B cell (primary cell): Measurements from ENCODE around the gene ANKRD49. TPM values are rescaled to one million over a fixed set of nuclear protein-coding genes. Genes with fewer than 3 reads are reported as not detected.

Experiments
- ATAC-seq: fragments of 200-7000 bp; cut with Tn5 transposase; one replicate; pipeline ENCODE4 v1.10.0; 2021; ENCODE audit warnings: low read depth, mild to moderate bottlenecking, moderate number of reproducible peaks, moderate library complexity
- CTCF ChIA-PET: fragments of 350-600 bp; sonication (Branson Sonifier 250); formaldehyde crosslinking; loops from one replicate; lab custom pipeline; 2021; ENCODE audit warnings: antibody characterized with exemption, inconsistent platforms; lab: Charles Lee
- POLR2A ChIA-PET: fragments of 350-600 bp; sonication (Branson Sonifier 250); formaldehyde crosslinking; loops from one replicate; lab custom pipeline; 2021; ENCODE audit warnings: antibody characterized with exemption; lab: Charles Lee
- DNase-seq: peaks from one replicate; pipeline ENCODE4 v3.0.0; 2013
- H2AFZ ChIP-seq: 2 replicates; pipeline ENCODE4 v1.6.1; 2012; ENCODE audit warnings: mild to moderate bottlenecking, low read depth, low read length; ENCODE audit not compliant: insufficient read depth, poor library complexity, severe bottlenecking
- H3K27ac ChIP-seq, 2 donors: 1 replicate in 1 of 2; 2 replicates in 1 of 2; pipeline ENCODE4 v1.5.1; 2012 to 2013; ENCODE audit warnings: low read length in 2 of 2, mild to moderate bottlenecking in 2 of 2, moderate library complexity in 1 of 2
- H3K27me3 ChIP-seq, 4 experiments: fragments of 200-600 bp in 1 of 4; sonication (generic) in 1 of 4; replicated peaks in 1 of 4; 1 replicate in 2 of 4; 2 replicates in 2 of 4; pipeline versions ENCODE4 v1.6.1 to v1.7.0; 2013 to 2016; ENCODE audit warnings: low read length in 3 of 4, mild to moderate bottlenecking in 2 of 4, mixed read lengths in 1 of 4, moderate library complexity in 1 of 4; ENCODE audit not compliant: insufficient read depth in 4 of 4, control insufficient read depth in 3 of 4; ENCODE audit errors: control extremely low read depth in 1 of 4
- H3K36me3 ChIP-seq, 2 experiments: replicated peaks in 1 of 2; 1 replicate in 1 of 2; 2 replicates in 1 of 2; pipeline versions ENCODE4 v1.6.1 to v1.7.1; 2013; ENCODE audit warnings: low read length in 1 of 2; ENCODE audit not compliant: insufficient read depth in 2 of 2, control insufficient read depth in 1 of 2; ENCODE audit errors: control extremely low read depth in 1 of 2, extremely low read depth in 1 of 2
- H3K4me1 ChIP-seq, 2 donors: fragments of 200-600 bp in 1 of 2; sonication (generic) in 1 of 2; 1 replicate in 1 of 2; 2 replicates in 1 of 2; pipeline versions ENCODE4 v1.5.1 to v1.6.1; 2013 to 2017; ENCODE audit warnings: low read length in 2 of 2; ENCODE audit not compliant: control insufficient read depth in 2 of 2, insufficient read depth in 2 of 2
- H3K4me2 ChIP-seq: replicated peaks from 2 replicates; pipeline ENCODE3; 2012; ENCODE audit warnings: mild to moderate bottlenecking, low read depth, low read length; ENCODE audit not compliant: poor library complexity, severe bottlenecking
- H3K4me3 ChIP-seq, 5 experiments: fragments of 200-600 bp in 1 of 5; sonication (generic) in 1 of 5; 1 replicate in 3 of 5; 2 replicates in 2 of 5; pipeline versions ENCODE4 v1.5.1 to v1.7.0; 2011 to 2016; ENCODE audit warnings: low read length in 4 of 5, mild to moderate bottlenecking in 4 of 5, low read depth in 2 of 5, control low read depth in 1 of 5, moderate library complexity in 1 of 5; ENCODE audit not compliant: insufficient read depth in 1 of 5; ENCODE audit errors: control extremely low read depth in 1 of 5, extremely low read depth in 1 of 5
- H3K79me2 ChIP-seq: fragments of 200-600 bp; sonication (generic); one replicate; pipeline ENCODE4 v1.6.0; 2016; ENCODE audit warnings: low read length; ENCODE audit not compliant: control insufficient read depth, insufficient read depth
- H3K9ac ChIP-seq: fragments of 200-600 bp; sonication (generic); 2 replicates; pipeline ENCODE4 v1.6.1; 2017; ENCODE audit warnings: mild to moderate bottlenecking, low read length, moderate library complexity
- H3K9me3 ChIP-seq, 3 donors: one replicate each; pipeline versions ENCODE4 v1.6.1 to v1.7.1; 2013; ENCODE audit warnings: low read length in 2 of 3; ENCODE audit not compliant: control insufficient read depth in 2 of 3, insufficient read depth in 1 of 3; ENCODE audit errors: control extremely low read depth in 1 of 3
- H4K20me1 ChIP-seq: 2 replicates; pipeline ENCODE4 v1.6.0; 2012; ENCODE audit warnings: mild to moderate bottlenecking, low read length; ENCODE audit not compliant: insufficient read depth, control insufficient read depth, poor library complexity, severe bottlenecking
- H3K27ac Mint-ChIP-seq: one replicate; pipeline ENCODE4 v1.8.0; 2021; ENCODE audit warnings: mixed read lengths
- H3K27me3 Mint-ChIP-seq: one replicate; pipeline ENCODE4 v1.8.0; 2021; ENCODE audit warnings: mixed read lengths
- H3K4me1 Mint-ChIP-seq: one replicate; pipeline ENCODE4 v1.8.0; 2021; ENCODE audit warnings: mixed read lengths
- H3K4me3 Mint-ChIP-seq: one replicate; pipeline ENCODE4 v1.8.0; 2021; ENCODE audit warnings: mixed read lengths
- H3K9me3 Mint-ChIP-seq: one replicate; pipeline ENCODE4 v1.8.0; 2022; ENCODE audit warnings: mixed read lengths; ENCODE audit not compliant: insufficient read depth
- CTCF ChIP-seq: fragments of 200-600 bp; IDR thresholded peaks from one replicate; pipeline ENCODE4 v1.8.0; 2022; ENCODE audit warnings: antibody characterized with exemption, mild to moderate bottlenecking
- EZH2 ChIP-seq: IDR thresholded peaks from 2 replicates; pipeline ENCODE4 v1.6.1; 2012; ENCODE audit warnings: borderline replicate concordance, low read depth, mild to moderate bottlenecking, moderate library complexity, low read length; ENCODE audit not compliant: insufficient read depth, poor library complexity, severe bottlenecking
- WGBS: methylation state at CpG from one replicate; pipeline ENCODE4 v1.1.5; 2013; ENCODE audit warnings: missing lambda C conversion rate; ENCODE audit not compliant: insufficient coverage; 5-methylcytosine and 5-hydroxymethylcytosine counted together
- intact Hi-C: fragments of 100-400 bp; cut with micrococcal nuclease; formaldehyde crosslinking; loops from one replicate; pipeline ENCODE4 v1.10.0; 2022
- polyA plus RNA-seq: library from polyadenylated mRNA; depleted of rRNA; stranded (reverse); fragments of >200 nt; gene quantifications from 2 replicates; pipeline ENCODE4 v1.2.3, GENCODE V29; 2012
- total RNA-seq, 2 donors: library from RNA; stranded (reverse); fragments of 120-200 nt in 1 of 2; gene quantifications; 1 replicate in 1 of 2; 2 replicates in 1 of 2; pipeline versions ENCODE4 v1.2.3 to v1.2.4, GENCODE V29; 2013 to 2022

ANKRD49 gene
- total and polyA plus RNA-seq, 2 donors (not counting 1 experiment from before 2014, with no cell fraction given): 21.3 to 51.4 TPM

DNA sequence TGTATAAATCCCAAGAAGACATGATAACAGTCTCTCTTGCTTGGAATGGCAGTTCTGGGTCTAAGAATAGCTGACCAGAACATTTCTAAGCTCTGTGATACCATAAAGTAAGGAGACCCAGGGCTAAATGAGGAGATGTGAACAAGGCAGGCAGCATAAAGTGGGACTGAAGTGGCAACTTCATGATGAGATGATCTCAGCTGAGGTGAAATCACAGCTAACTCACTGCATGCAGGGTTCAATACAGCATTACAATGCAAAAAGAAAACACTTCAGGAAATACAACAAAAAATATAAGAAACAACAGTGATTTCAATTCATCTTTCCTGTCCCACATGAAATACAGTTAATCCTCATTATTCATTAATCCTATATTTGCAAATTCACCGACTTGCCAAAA lies 44.8 kb upstream of the ANKRD49 start:
- Histone ChIP-seq H3K27ac (no peak overlapping the region), H3K9ac (no peak overlapping the region), H3K27me3 (no peaks in the 10 kb centered on the region), H3K4me3 (no peak overlapping the region), H3K9me3 (no peaks in the 10 kb centered on the region), H2AFZ (no peak overlapping the region), H3K79me2 (no peaks in the 10 kb centered on the region), H3K4me1 (no peaks in the 10 kb centered on the region), H3K36me3 (peaks cover 10 to 19% of the 10 kb centered on the region in 2 experiments), H3K4me2 (no peak overlapping the region), H4K20me1 (no peaks in the 10 kb centered on the region)
- WGBS: no CpG with 5 or more reads among the region's 1 CpG
- ChIA-PET POLR2A (no interaction called here), CTCF (no interaction called here)
- intact Hi-C loops: no loop called here
- TF ChIP-seq CTCF (no peak), EZH2 (no peak)
- H3K4me1 Mint-ChIP-seq: no peaks in the 10 kb centered on the region
- DNase-seq: no peak
- no peaks in the 10 kb centered on the region for H3K27me3 Mint-ChIP-seq
- ATAC-seq: no peak
- no peak overlapping the region for H3K4me3 Mint-ChIP-seq
- H3K27ac Mint-ChIP-seq: no peak overlapping the region
- peaks cover 2% of the 10 kb centered on the region for H3K9me3 Mint-ChIP-seq

GRCh38 chr11:94449437-94449836 lies 44.3 kb upstream of the ANKRD49 start:
- intact Hi-C loops: no loop called here
- peaks cover 10 to 19% of the 10 kb centered on the region in 2 experiments for H3K36me3 ChIP-seq

More at GRCh38 chr11:94449437-94449836, 44.3 kb upstream of the ANKRD49 start:
- TF ChIP-seq EZH2: no peak
- TF ChIP-seq CTCF: no peak
- 100% methylated on average over 2 of the region's 2 CpGs for WGBS
- ATAC-seq: no peak
- Mint-ChIP-seq H3K27ac (no peak overlapping the region), H3K9me3 (peaks cover 2% of the 10 kb centered on the region), H3K4me3 (no peak overlapping the region), H3K4me1 (no peaks in the 10 kb centered on the region), H3K27me3 (no peaks in the 10 kb centered on the region)
- DNase-seq: no peak
- no peak overlapping the region for H3K4me3 ChIP-seq
- no peak overlapping the region for H2AFZ ChIP-seq
- no peaks in the 10 kb centered on the region for H3K27me3 ChIP-seq
- H3K27ac ChIP-seq: no peak overlapping the region
- no peaks in the 10 kb centered on the region for H3K4me1 ChIP-seq
- no peaks in the 10 kb centered on the region for H3K9me3 ChIP-seq
- H3K4me2 ChIP-seq: no peak overlapping the region
- CTCF ChIA-PET: no interaction called here
- POLR2A ChIA-PET: no interaction called here
- H4K20me1 ChIP-seq: no peaks in the 10 kb centered on the region
- no peaks in the 10 kb centered on the region for H3K79me2 ChIP-seq
- no peak overlapping the region for H3K9ac ChIP-seq
